ENCODE measurements around the gene GPATCH8. TPM values are rescaled to one million over a fixed set of nuclear protein-coding genes. Genes with fewer than 3 reads are reported as not detected.

GPATCH8 gene
- total RNA-seq, 1 donor from 2014 or later, result 40.7 TPM

DNA sequence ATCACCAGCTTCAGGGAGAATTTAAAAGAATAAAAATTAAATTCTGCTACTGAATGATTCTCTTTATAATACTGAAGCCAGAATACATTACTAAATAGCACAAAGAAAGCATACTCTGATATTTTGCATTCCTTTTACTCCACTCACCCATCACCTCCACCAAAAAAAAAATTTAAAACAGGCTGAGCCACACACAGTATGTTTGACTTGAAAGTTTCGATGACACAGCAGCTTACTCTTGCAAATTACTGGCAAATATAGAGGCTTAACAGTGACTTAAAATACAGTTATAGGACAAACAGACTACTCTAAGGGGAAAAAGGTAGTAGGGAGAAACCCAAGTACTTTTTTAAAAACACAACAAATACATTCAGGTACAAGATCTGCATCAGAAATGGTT lies 39.2 kb downstream of the GPATCH8 start:
- no peak overlapping the region for H3K27ac ChIP-seq
- H3K27me3 ChIP-seq, result no peaks in the 10 kb centered on the region
- peaks cover 19% of the 10 kb centered on the region for H3K4me1 ChIP-seq
- peaks cover 5% of the 10 kb centered on the region for H3K9me3 ChIP-seq
- ATAC-seq, result no peak
- no peak overlapping the region for H3K4me3 ChIP-seq
- no peak for DNase-seq
- TF ChIP-seq, protein P1, sequence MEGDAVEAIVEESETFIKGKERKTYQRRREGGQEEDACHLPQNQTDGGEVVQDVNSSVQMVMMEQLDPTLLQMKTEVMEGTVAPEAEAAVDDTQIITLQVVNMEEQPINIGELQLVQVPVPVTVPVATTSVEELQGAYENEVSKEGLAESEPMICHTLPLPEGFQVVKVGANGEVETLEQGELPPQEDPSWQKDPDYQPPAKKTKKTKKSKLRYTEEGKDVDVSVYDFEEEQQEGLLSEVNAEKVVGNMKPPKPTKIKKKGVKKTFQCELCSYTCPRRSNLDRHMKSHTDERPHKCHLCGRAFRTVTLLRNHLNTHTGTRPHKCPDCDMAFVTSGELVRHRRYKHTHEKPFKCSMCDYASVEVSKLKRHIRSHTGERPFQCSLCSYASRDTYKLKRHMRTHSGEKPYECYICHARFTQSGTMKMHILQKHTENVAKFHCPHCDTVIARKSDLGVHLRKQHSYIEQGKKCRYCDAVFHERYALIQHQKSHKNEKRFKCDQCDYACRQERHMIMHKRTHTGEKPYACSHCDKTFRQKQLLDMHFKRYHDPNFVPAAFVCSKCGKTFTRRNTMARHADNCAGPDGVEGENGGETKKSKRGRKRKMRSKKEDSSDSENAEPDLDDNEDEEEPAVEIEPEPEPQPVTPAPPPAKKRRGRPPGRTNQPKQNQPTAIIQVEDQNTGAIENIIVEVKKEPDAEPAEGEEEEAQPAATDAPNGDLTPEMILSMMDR (IDR thresholded peaks at IDR 0.05), result no peak
- peaks cover 8% of the 10 kb centered on the region for H3K36me3 ChIP-seq
- intact Hi-C loops (cut with DNase I), result no loop called here

DNA sequence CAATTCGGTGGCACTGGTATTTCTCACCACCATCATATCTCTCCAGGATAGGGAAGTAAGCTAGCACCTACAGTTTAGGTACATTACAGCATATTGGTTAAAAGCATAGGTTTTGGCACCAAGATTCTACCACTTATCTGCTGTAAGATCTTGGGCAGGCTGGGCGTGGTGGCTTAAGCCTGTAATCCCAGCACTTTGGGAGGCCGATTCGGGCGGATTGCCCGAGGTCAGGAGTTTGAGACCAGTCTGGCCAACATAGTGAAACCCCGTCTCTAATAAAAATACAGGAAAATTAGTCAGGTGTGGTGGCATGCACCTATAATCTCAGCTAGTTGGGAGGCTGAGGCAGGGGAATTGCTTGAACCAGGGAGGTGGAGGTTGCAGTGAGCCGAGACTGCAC lies 51.4 kb downstream of the GPATCH8 start:
- intact Hi-C loops (cut with DNase I), result no loop called here
- H3K9me3 ChIP-seq, result no peaks in the 10 kb centered on the region
- no peaks in the 10 kb centered on the region for H3K27me3 ChIP-seq
- TF ChIP-seq, protein P1 (IDR thresholded peaks at IDR 0.05), result no peak
- H3K36me3 ChIP-seq, result no peaks in the 10 kb centered on the region
- H3K4me3 ChIP-seq, result no peak overlapping the region
- ATAC-seq (no peak), DNase-seq (no peak)
- no peak overlapping the region for H3K27ac ChIP-seq
- no peaks in the 10 kb centered on the region for H3K4me1 ChIP-seq

DNA sequence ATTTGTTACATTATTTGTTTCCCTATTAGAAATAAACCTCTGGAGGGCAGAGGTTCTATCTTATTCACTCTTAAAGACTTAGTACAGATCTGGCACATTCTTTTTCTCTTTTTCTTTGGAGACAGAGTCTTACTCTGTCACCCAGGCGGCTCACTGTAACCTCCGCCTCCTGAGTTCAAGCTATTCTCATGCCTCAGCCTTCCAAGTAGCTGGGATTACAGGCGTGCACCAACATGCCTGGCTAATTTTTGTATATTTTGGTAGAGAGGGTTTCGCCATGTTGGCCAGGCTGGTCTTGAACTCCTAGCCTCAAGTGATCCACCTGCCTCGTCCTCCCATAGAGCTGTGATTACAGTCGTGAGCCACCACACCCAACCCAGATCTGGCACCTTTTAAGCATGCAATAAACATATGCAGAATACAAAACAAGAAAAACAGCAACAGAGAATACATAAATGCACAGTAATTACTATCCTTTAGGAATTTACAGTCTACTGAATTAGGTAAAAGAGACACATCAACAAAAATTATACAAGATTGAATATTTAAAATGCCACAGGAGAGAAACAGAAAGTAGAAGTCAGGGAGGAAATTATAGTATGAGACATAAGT lies 52.1 kb downstream of the GPATCH8 start:
- DNase-seq (no peak), ATAC-seq (no peak)
- Histone ChIP-seq H3K27ac (no peak overlapping the region), H3K9me3 (no peaks in the 10 kb centered on the region), H3K4me3 (no peak overlapping the region), H3K36me3 (no peaks in the 10 kb centered on the region), H3K27me3 (no peaks in the 10 kb centered on the region), H3K4me1 (no peaks in the 10 kb centered on the region)
- TF ChIP-seq, protein P1 (IDR thresholded peaks at IDR 0.05), result no peak
- intact Hi-C loops (cut with DNase I), result no loop called here

DNA sequence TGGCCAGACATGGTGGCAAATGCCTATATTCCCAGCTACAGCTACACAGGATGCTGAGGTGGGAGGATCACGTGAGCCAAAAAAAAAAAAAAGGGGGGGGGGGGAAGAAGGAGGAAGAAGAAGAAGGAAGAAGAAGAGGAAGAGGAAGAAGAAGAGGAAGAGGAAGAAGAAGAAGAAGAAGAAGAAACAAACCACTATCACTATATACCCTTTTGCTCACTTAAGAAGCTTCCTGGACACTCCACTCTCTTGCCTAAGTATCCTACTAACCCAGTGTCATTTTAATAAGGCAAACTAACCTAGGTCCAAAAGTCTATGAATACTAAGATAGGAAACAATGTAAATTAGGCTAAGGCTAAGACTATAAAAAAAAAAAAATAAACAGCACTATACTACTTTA lies 54.8 kb downstream of the GPATCH8 start:
- intact Hi-C loops (cut with DNase I), result no loop called here
- TF ChIP-seq, protein P1 (IDR thresholded peaks at IDR 0.05), result no peak
- Histone ChIP-seq H3K27ac (no peak overlapping the region), H3K27me3 (no peaks in the 10 kb centered on the region), H3K4me1 (no peaks in the 10 kb centered on the region), H3K4me3 (no peak overlapping the region), H3K9me3 (no peaks in the 10 kb centered on the region), H3K36me3 (no peaks in the 10 kb centered on the region)
- ATAC-seq (no peak), DNase-seq (no peak)

DNA sequence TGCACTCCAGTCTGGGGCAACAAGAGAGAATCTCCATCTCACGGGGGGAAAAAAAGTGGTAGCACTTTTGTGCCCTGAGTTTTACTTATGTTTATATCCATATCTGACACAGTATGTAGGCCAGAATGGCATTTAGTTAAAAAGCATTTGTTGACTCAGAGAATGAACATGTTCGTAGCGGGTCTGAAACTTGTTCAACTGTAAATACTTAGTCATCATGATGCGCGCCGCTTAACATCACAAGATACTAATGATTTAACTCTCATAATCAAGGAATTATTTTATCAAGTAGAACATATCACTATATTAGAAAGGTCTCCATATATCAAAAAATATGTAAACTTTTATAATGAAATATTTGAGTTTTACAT lies 58.5 kb downstream of the GPATCH8 start:
- no peak for DNase-seq
- TF ChIP-seq, protein P1 (IDR thresholded peaks at IDR 0.05), result no peak
- H3K27me3 ChIP-seq, result no peaks in the 10 kb centered on the region
- no peak overlapping the region for H3K27ac ChIP-seq
- no peak overlapping the region for H3K4me3 ChIP-seq
- peaks cover 4% of the 10 kb centered on the region for H3K4me1 ChIP-seq
- H3K36me3 ChIP-seq, result no peaks in the 10 kb centered on the region
- no peaks in the 10 kb centered on the region for H3K9me3 ChIP-seq
- intact Hi-C loops (cut with DNase I), result no loop called here
- no peak for ATAC-seq

DNA sequence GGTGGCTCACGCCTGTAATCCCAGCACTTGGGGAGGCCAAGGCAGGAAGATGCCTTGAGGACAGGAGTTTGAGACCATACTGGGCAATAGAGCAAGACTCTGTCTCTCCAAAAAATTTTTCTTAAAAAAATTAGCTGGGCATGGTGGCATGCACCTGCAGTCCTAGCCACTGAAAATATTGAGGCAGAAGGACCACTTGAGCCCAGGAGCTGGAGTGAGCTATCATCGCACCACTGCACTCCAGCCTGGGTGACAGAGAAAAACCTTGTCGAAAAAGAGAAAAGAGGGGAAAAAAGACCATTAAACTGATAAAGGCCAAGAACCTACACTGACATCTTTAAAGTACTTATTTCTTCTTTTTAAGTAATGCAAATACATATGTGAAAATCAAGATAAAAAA lies 60.4 kb downstream of the GPATCH8 start:
- ATAC-seq, result no peak
- H3K27me3 ChIP-seq, result no peaks in the 10 kb centered on the region
- no peak for DNase-seq
- H3K36me3 ChIP-seq, result no peaks in the 10 kb centered on the region
- intact Hi-C loops (cut with DNase I), result no loop called here
- H3K27ac ChIP-seq, result no peak overlapping the region
- no peaks in the 10 kb centered on the region for H3K9me3 ChIP-seq
- H3K4me1 ChIP-seq, result peaks cover 22% of the 10 kb centered on the region
- TF ChIP-seq, protein P1 (IDR thresholded peaks at IDR 0.05), result no peak
- no peak overlapping the region for H3K4me3 ChIP-seq

Data from upper lobe of right lung (tissue), 1 donor.